HG03565 (cell line): ENCODE measurements around the gene ATP2C2.

Experiments
- ATAC-seq: cut with Tn5 transposase; IDR thresholded peaks from one replicate; pipeline ENCODE4 v1.9.1; 2021; ENCODE audit warnings: mild to moderate bottlenecking, moderate library complexity; ENCODE audit not compliant: unreplicated experiment

The ATP2C2 gene

GRCh38 chr16:84361546-84361945 lies 6.8 kb upstream of the ATP2C2 start:
- ATAC-seq, result no peak

DNA sequence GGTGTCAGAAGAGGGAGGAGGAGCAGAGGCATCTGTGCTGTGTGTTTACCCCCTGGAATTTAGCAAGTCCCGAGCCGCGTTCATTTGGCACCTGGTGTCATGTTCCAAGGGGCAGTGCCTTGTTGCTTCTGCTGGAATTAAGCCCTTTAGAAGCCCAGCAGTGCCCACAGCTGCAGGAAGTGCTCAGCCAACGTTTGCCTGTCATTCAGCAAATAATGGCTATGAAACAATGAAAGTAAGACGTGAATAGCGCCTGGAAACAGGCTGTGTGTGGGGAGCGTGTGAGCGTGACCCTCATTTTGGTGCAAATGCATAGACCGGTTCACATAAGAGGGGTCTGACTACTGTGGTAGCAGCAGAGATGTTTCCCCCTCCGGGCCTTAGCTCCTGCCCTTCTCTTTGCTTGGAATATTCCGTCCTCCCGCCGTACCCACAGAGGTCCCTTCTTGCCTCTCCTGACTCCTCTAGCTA lies 5.8 kb upstream of the ATP2C2 start:
- no peak for ATAC-seq

DNA sequence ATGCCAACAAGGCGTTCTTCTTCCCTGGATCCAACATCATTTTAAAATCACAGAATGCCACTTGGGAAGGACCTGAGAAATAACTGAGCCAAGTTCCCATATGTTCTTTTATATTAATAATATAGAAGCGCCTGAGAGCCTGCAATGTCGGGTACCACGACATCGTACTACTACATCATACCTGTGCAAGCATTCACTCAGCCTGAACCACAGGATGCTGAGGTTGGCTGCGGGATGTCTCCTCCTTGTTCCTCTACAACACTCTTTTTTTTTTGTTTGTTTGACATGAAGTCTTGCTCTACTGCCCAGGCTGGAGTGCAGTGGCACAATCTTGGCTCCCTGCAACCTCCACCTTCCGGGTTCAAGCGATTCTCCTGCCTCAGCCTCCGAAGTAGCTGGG lies 2.1 kb upstream of the ATP2C2 start:
- no peak for ATAC-seq

- no peak for ATAC-seq
Observed at GRCh38 chr16:84367297-84367680, 1.0 kb upstream of the ATP2C2 start.

DNA sequence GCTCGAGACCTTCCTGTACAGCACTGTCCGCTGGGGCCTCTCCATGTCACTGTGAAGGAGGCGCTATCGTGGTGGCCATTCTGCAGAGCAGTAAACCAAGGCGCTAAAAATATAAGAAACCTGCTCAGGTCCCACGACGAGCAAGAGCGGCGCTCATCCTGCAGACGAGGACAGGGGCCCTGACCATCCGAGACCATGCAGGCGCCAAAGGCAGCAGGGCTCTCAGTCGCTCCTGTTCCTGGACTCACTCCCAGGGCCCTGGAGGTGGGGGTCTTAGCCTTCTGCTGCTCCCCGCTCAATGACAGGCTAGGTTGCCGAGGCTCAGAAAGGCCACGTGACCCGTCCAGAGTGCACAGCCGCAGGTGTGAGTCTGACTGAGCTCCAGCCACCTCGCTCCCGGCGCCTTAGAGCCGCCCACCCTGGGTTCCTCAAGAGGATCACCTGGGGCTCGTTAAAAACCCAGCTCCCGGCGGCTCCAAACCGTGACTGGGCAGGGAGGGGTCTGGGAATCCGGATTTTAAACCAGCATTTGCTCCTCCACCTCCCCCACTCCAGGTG lies 509 bp upstream of the ATP2C2 start:
- no peak for ATAC-seq

- ATAC-seq, result no peak
Observed at GRCh38 chr16:84369105-84369504, 767 bp downstream of the ATP2C2 start.

- no peak for ATAC-seq
Observed at GRCh38 chr16:84369938-84370627, 1.7 kb downstream of the ATP2C2 start.

DNA sequence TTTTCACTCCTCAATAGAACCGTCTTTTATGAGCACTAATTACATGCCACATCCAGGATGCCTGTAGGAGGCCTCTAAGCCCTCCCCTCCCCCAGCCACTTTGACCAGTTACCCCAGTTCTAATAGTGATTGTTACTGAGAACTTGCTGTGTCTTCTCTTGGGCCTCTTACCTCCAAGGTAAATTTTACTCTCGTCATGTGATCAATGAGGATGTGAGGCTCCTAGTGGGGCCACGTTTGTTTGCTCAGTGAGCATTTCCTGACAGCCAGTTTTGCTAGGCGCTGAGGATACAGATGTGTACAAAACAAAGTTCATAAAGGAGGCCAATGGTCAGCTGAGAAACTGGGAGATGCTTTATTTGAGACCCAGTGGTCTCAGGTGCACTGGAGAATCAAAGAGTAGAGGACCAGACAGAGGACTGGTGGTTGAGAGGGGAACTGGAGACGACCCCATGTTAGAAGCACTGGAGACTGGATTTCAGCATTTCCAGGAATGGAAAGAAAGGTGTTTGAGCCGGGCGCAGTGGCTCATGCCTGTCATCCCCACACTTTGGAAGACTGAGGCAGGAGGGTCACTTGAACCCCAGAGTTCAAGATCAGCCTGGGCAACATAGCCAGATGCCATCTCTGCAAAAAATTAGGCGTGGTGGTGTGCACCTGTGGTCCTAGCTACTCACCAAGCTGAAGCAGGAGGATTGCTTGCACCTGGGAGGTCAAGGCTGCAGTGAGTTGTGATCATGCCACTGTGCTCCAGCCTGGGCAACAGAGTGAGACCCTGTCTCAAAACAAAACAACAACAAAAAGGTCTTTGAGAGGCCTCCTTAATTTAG lies 2.6 kb downstream of the ATP2C2 start:
- no peak for ATAC-seq

DNA sequence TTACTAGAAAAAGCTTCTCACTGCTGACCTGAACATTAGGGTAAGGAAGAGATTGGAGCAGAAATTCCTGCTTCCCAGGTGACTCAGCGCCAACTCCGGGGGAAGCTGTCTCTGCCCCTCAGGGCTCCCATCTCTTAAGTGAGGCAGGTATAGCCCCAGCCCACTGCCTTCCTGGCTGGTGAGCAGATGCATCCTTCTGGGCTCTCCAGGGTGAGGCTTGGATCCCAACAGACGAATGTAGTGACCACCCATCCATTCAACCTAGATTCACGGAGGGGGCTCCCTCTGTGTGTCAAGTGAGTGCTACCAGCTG lies 3.2 kb downstream of the ATP2C2 start:
- ATAC-seq, result no peak

DNA sequence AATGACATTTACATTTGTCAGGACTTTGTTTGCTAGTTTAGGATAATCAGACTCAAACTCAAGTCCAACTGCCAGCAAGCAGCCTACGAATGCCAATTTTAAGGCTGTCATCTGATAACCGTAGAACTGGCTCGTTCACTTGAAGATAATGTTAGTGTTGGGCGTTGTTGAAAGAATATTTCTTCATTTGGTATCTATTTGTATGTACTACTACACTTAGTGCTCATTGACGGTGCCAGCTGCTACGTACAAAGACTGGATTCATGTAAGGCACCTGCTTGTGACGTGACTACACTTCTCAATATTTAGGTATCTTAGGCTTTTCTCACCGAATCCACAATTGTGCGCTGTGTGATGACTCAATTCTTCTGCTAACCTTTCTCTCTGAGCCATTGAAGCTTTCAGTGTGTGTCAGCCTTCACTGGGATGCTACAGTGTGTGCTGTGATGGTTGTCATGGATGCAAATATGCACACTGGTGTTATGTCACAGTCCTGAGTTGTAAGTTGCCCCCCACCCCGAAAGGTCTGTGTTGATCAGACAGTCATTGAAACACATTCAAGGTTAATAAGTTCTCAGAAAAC lies 5.7 kb downstream of the ATP2C2 start:
- no peak for ATAC-seq

- ATAC-seq, result no peak
Observed at GRCh38 chr16:84378099-84378498, 9.8 kb downstream of the ATP2C2 start.

GRCh38 chr16:84378567-84378966 lies 10.2 kb downstream of the ATP2C2 start:
- ATAC-seq, result no peak

DNA sequence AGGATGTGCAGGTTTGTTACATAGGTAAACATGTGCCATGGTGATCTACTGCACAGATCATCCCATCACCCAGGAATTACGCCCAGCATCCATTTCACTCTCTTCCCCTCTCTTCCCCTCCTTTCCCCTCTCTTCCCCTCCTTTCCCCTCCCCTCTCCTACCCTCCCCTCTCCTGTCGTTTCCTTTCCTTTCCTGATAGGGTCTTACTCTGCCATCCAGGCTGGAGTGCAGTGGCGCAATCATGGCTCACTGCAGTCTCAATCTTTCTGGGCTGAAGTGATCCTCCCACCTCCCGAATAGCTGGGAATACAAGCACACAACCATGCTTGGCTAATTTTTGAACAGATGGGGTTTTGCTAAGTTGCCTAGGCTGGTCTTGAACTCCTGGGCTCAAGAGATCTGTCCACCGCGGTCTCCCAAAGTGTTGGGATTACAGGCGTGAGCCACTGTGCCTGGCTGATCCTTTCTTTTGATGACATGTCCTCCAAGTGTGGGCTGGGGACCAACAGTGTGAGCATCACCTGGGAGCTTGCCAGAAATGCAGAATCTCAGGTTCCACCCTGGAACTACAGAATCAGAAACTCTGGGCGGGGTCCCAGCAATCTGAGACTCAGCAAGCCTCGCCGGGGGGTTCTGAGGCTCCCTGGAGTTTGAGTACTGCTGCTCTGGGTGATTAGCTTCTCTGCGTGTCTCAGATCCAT lies 10.8 kb downstream of the ATP2C2 start:
- no peak for ATAC-seq

- no peak for ATAC-seq
Observed at GRCh38 chr16:84379709-84380362, 11.5 kb downstream of the ATP2C2 start.

DNA sequence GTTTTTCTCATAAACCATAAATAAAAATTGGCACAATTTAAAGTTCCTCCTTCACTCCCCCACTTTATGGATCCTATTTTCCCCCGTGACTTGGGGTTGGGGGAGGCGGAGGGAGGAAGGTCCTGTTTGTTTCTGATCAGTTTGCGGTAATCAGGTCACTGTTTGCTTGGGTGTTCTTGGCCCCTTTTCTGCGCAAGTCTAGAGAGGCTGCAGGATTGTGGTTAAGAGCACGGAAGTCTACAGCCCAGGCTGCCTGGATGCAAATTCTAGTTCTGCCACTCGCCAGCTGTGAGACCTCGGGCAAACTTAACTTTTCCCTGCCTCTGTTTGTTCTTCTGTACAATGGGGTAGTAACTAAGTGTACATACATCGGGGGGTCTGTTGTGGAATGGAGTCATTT lies 12.1 kb downstream of the ATP2C2 start:
- no peak for ATAC-seq

- no peak for ATAC-seq
Observed at GRCh38 chr16:84382396-84382795, 14.1 kb downstream of the ATP2C2 start.

- ATAC-seq, result no peak
Observed at GRCh38 chr16:84383106-84383505, 14.8 kb downstream of the ATP2C2 start.

- ATAC-seq, result no peak
Observed at GRCh38 chr16:84386047-84386446, 17.7 kb downstream of the ATP2C2 start.

GRCh38 chr16:84387021-84387420 lies 18.7 kb downstream of the ATP2C2 start:
- no peak for ATAC-seq

DNA sequence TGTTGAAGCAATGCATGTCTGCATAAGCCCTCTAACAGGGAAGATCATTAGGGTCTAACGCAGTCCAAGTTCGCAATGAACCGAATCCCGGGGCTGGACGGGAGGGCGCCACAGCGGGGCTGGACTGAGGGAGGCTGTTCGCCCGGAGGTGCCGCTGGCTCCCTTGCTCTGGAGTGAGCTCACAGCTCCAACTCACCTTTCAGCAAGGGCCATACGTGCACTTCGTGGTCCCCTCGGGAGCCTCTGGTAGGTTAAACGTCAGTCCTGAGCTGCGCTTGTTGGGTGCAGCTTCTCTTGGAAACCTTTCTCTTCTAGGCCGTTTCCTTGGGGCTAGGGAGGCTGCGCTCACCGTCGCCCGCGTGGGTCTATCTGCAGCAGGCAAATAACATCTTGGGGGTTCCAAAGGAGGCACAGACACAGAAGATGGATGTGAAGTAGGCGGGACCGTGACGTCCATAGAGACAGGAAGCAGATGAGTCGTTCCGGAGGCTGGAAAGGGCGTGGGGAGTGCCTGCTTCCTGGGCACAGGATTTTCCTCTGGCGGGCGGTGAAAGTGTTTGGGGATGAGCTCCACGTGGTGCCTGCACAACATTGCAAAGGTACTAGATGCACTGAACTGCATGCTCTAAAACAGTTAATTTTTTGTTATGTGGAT lies 21.9 kb downstream of the ATP2C2 start:
- ATAC-seq, result no peak
